ENCODE data around the gene OR7C1.
"Not testable (repeated sequence)": the region's sequence is repeated elsewhere in the genome, so short reads cannot be mapped to it uniquely, and the experiment has no call there.

GRCh38 chr19:14775326-14775725 lies 59.7 kb downstream of the OR7C1 start:
- TF ChIP-seq, protein P1, sequence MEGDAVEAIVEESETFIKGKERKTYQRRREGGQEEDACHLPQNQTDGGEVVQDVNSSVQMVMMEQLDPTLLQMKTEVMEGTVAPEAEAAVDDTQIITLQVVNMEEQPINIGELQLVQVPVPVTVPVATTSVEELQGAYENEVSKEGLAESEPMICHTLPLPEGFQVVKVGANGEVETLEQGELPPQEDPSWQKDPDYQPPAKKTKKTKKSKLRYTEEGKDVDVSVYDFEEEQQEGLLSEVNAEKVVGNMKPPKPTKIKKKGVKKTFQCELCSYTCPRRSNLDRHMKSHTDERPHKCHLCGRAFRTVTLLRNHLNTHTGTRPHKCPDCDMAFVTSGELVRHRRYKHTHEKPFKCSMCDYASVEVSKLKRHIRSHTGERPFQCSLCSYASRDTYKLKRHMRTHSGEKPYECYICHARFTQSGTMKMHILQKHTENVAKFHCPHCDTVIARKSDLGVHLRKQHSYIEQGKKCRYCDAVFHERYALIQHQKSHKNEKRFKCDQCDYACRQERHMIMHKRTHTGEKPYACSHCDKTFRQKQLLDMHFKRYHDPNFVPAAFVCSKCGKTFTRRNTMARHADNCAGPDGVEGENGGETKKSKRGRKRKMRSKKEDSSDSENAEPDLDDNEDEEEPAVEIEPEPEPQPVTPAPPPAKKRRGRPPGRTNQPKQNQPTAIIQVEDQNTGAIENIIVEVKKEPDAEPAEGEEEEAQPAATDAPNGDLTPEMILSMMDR (conservative IDR thresholded peaks at IDR 0.05; ENCODE audit: low read depth in 2 of 2) = not testable (repeated sequence)
- not testable (repeated sequence) for TF ChIP-seq EZH2phosphoT487 (IDR thresholded peaks at IDR 0.05; ENCODE audit: unreplicated experiment); CREB1 (CRISPR knock-in tag; IDR thresholded peaks at IDR 0.05; ENCODE audit: low read depth); ZNF331 (CRISPR knock-in tag; IDR thresholded peaks at IDR 0.05; ENCODE audit: low read depth); EZH2 (IDR thresholded peaks at IDR 0.05; ENCODE audit: low read depth, unreplicated experiment); REST (IDR thresholded peaks at IDR 0.05; ENCODE audit: unreplicated experiment); STAT1 (IDR thresholded peaks at IDR 0.05; ENCODE audit: unreplicated experiment); POLR2AphosphoS5 (IDR thresholded peaks at IDR 0.05; ENCODE audit: low read depth); ETS1 (IDR thresholded peaks at IDR 0.05); NANOG (IDR thresholded peaks at IDR 0.05; ENCODE audit: borderline replicate concordance)

All from GM23338 (cell line).